ENCODE measurements around the gene WNT16. TPM values are rescaled to one million over a fixed set of nuclear protein-coding genes. Genes with fewer than 3 reads are reported as not detected.

The WNT16 gene
- total RNA-seq, 1 experiment from 2014 or later = not detected

GRCh38 chr7:121371367-121371766, 42.6 kb downstream of the WNT16 start:
- Histone ChIP-seq H2BK5ac (ENCODE audit: insufficient read length, low read length) (no peak overlapping the region), H3K79me1 (ENCODE audit: insufficient read depth, low read depth, low read length, poor library complexity, severe bottlenecking) (no peaks in the 10 kb centered on the region), H3K14ac (ENCODE audit: insufficient read depth, low read length) (no peak overlapping the region), H3K23me2 (ENCODE audit: insufficient read length, low read depth, low read length, poor library complexity, severe bottlenecking) (no peaks in the 10 kb centered on the region), H3K56ac (ENCODE audit: insufficient read length, low read depth, low read length) (no peak overlapping the region), H3K4me1 (ENCODE audit: insufficient read depth, low read length) (no peaks in the 10 kb centered on the region), H3K23ac (ENCODE audit: insufficient read length, low read depth, low read length) (no peak overlapping the region), H2BK12ac (ENCODE audit: insufficient read length, low read depth, low read length) (no peak overlapping the region), H3K27me3 (ENCODE audit: insufficient read depth, low read length) (no peaks in the 10 kb centered on the region; the same call in 1 of the 2 replicates), H2AK5ac (ENCODE audit: insufficient read length, low read length) (no peak overlapping the region), H3K18ac (ENCODE audit: insufficient read length, low read depth, low read length) (no peak overlapping the region), H3K79me2 (ENCODE audit: insufficient read depth, low read length) (no peaks in the 10 kb centered on the region), H4K20me1 (ENCODE audit: control insufficient read depth, insufficient read depth, insufficient read length) (no peaks in the 10 kb centered on the region), H2BK120ac (ENCODE audit: low read depth, low read length, poor library complexity, severe bottlenecking) (no peak overlapping the region), H2BK20ac (ENCODE audit: low read depth, low read length, poor library complexity, severe bottlenecking) (no peak overlapping the region), H4K91ac (ENCODE audit: insufficient read length, low read depth, low read length) (no peak overlapping the region), H3K4me2 (ENCODE audit: insufficient read depth, insufficient read length, low read length) (no peak overlapping the region), H3T11ph (ENCODE audit: low read length) (no peak overlapping the region), H4K8ac (replicated peaks; ENCODE audit: insufficient read length, low read depth, low read length) (no peak overlapping the region), H3K4ac (ENCODE audit: low read depth, low read length) (no peak overlapping the region), H3K27ac (ENCODE audit: insufficient read length, low read depth, low read length) (no peak overlapping the region), H3K9ac (ENCODE audit: extremely low read depth, insufficient read length, low read length) (no peak overlapping the region), H3K9me3 (ENCODE audit: control insufficient read depth, low read depth, low read length) (no peaks in the 10 kb centered on the region), H4K5ac (ENCODE audit: insufficient read length, low read depth, low read length) (no peak overlapping the region), H2AFZ (ENCODE audit: low read length) (no peak overlapping the region), H2BK15ac (ENCODE audit: low read depth, low read length) (no peak overlapping the region)
- Mint-ChIP-seq H3K36me3 (ENCODE audit: insufficient read depth in 1 of 3, low read depth in 3 of 3) (peaks cover 8 to 65% (median 27%) of the 10 kb centered on the region in 3 experiments; a peak in 6 of 7 replicates), H3K9me3 (no peaks in the 10 kb centered on the region), H3K4me1 (peaks cover 8 to 9% of the 10 kb centered on the region in 2 experiments), H3K4me3 (no peak overlapping the region), H3K27me3 (ENCODE audit: low read depth) (no peaks in the 10 kb centered on the region), H3K27ac (no peak overlapping the region; a peak in 2 of 7 replicates)
- no peak for TF ChIP-seq CTCF (conservative IDR thresholded peaks at IDR 0.05)
- WGBS (ENCODE audit: extremely low coverage, insufficient read length, low lambda C conversion rate) = no CpG with 5 or more reads among the region's 1 CpG
- DNase-seq = no peak
